HepG2 (cell line): ENCODE results near the gene TAF3. TPM values are rescaled to one million over a fixed set of nuclear protein-coding genes. Genes with fewer than 3 reads are reported as not detected.

Experiments
- CEBPG ChIP-seq: IDR thresholded peaks from 2 replicates; pipeline ENCODE4 v1.6.1; 2016
- FOXK2 ChIP-seq: fragments of 450-650 bp; IDR thresholded peaks from 2 replicates; pipeline ENCODE4 v1.6.1; 2016
- KAT2B ChIP-seq: fragments of 150-350 bp; IDR thresholded peaks from 2 replicates; pipeline ENCODE4 v1.6.1; 2014; ENCODE audit warnings: low read depth, low read length, borderline replicate concordance
- MAFK ChIP-seq, 2 experiments: IDR thresholded peaks in 1 of 2; conservative IDR thresholded peaks in 1 of 2; 2 replicates each; pipeline ENCODE4 v1.6.1; 2011; ENCODE audit warnings: improper control_type of control experiment in 2 of 2, low read length in 2 of 2
- SOX13 ChIP-seq, 3 experiments: fragments of 450-650 bp in 1 of 3; sonication (generic) in 1 of 3; formaldehyde crosslinking in 1 of 3; IDR thresholded peaks in 2 of 3; conservative IDR thresholded peaks in 1 of 3; 2 replicates each; pipeline versions ENCODE4 v1.5.0 to v1.6.1; 2016 to 2020; ENCODE audit warnings: antibody characterized with exemption in 1 of 3, mild to moderate bottlenecking in 1 of 3, missing compliant biosample characterization in 1 of 3, missing genetic modification reagents in 1 of 3, moderate library complexity in 1 of 3
- SOX6 ChIP-seq, 2 experiments: fragments of 450-650 bp in 1 of 2; sonication (generic) in 1 of 2; formaldehyde crosslinking in 1 of 2; IDR thresholded peaks; 2 replicates each; pipeline versions ENCODE4 v1.4.0 to v1.6.1; 2017 to 2020; ENCODE audit warnings: antibody characterized with exemption in 1 of 2, mild to moderate bottlenecking in 1 of 2, missing genetic modification reagents in 1 of 2
- ZNF263 ChIP-seq: sonication (generic); formaldehyde crosslinking; IDR thresholded peaks from 2 replicates; pipeline ENCODE4 v1.4.0; 2020; ENCODE audit warnings: missing genetic modification reagents
- ZNF451 ChIP-seq: sonication (generic); formaldehyde crosslinking; IDR thresholded peaks from 2 replicates; pipeline ENCODE4 v1.5.0; 2020; ENCODE audit warnings: mild to moderate bottlenecking, missing genetic modification reagents
- ZNF614 ChIP-seq: IDR thresholded peaks from 2 replicates; pipeline ENCODE4 v1.6.1; 2018; ENCODE audit warnings: missing biosample characterization, missing genetic modification reagents, inconsistent platforms, borderline replicate concordance
- ZNF629 ChIP-seq: sonication (generic); formaldehyde crosslinking; conservative IDR thresholded peaks from 2 replicates; pipeline ENCODE4 v1.5.0; 2020; ENCODE audit warnings: missing genetic modification reagents
- polyA plus RNA-seq, 8 experiments: library from polyadenylated mRNA; depleted of rRNA in 3 of 8; stranded (reverse) in 7 of 8; unstranded in 1 of 8; fragments of >200 nt; fragmentation: Illumina TruSeq in 4 of 8; extraction: Trizol in 4 of 8; gene quantifications; 2 replicates each; pipeline versions ENCODE4 v1.2.1 to v1.2.3, GENCODE V29; 2011 to 2016; ENCODE audit warnings: low read depth in 4 of 8, missing spikeins in 1 of 8, mixed read lengths in 1 of 8; ENCODE audit not compliant: insufficient read depth in 1 of 8
- total RNA-seq, 5 experiments: library from RNA; depleted of rRNA; stranded (reverse); fragments of >200 nt; fragmentation: Illumina TruSeq; extraction: Trizol; gene quantifications; 2 replicates each; pipeline ENCODE4 v1.2.3, GENCODE V29; 2016; ENCODE audit warnings: low read depth in 1 of 5
- TF ChIP-seq, protein P1 (sequence below): sonication (generic); formaldehyde crosslinking; IDR thresholded peaks from 2 replicates; pipeline ENCODE4 v1.5.0; 2020; ENCODE audit warnings: missing genetic modification reagents, mild to moderate bottlenecking, borderline replicate concordance
- TF ChIP-seq, protein P2 (sequence below): sonication (generic); formaldehyde crosslinking; conservative IDR thresholded peaks from 2 replicates; pipeline ENCODE4 v1.8.1; 2023; ENCODE audit warnings: missing genetic modification reagents
- TF ChIP-seq, protein P3 (sequence below): sonication (generic); formaldehyde crosslinking; IDR thresholded peaks from 2 replicates; pipeline ENCODE4 v1.8.1; 2023; ENCODE audit warnings: mild to moderate bottlenecking, inconsistent platforms, moderate library complexity, missing genetic modification reagents, borderline replicate concordance
- TF ChIP-seq, protein P4 (sequence below): sonication (generic); formaldehyde crosslinking; conservative IDR thresholded peaks from 2 replicates; pipeline ENCODE4 v1.8.0; 2022; ENCODE audit warnings: missing genetic modification reagents
- TF ChIP-seq, protein P5 (sequence below): sonication (generic); formaldehyde crosslinking; IDR thresholded peaks from 2 replicates; pipeline ENCODE4 v1.9.0; 2021; ENCODE audit warnings: missing genetic modification reagents, mild to moderate bottlenecking, borderline replicate concordance
- TF ChIP-seq, protein P6 (sequence below): sonication (generic); formaldehyde crosslinking; conservative IDR thresholded peaks from 2 replicates; pipeline ENCODE4 v1.4.0; 2020; ENCODE audit warnings: mild to moderate bottlenecking, missing genetic modification reagents, moderate library complexity
- TF ChIP-seq, protein P7 (sequence below): sonication (generic); formaldehyde crosslinking; IDR thresholded peaks from 2 replicates; pipeline ENCODE4 v1.5.1; 2020; ENCODE audit warnings: mild to moderate bottlenecking, missing genetic modification reagents, moderate library complexity

Gene TAF3
- total and polyA plus RNA-seq, 2 of the 13 experiments (the other 11 are each of a cell fraction or from before 2014, with no cell fraction given) = 1.7 to 2.9 TPM

DNA sequence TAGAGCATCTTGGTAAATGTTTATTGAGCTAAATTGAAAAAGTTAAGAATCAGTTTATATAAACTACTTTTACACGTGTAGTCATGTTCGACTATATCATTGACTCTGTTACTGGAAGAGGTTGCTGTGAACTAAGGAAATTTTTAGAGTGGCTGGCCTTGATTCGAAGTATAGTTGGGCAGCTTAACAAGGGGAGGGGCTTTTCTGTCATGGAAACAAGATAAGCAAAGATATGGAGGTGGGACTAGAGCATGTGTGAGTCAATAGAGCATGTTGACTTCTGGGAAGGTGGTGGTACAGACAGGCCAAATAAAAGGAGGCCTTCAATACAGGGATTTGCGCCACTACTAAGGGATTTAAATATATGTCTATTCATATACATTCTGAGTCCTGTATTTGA lies 22.7 kb upstream of the TAF3 start (continued):
- TF ChIP-seq, protein P1, sequence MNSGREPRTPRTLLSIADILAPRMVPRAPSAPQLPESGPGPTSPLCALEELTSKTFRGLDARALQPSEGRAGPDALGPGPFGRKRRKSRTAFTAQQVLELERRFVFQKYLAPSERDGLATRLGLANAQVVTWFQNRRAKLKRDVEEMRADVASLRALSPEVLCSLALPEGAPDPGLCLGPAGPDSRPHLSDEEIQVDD (CRISPR knock-in tag) = no peak
- TF ChIP-seq SOX13 (IDR thresholded peaks at IDR 0.05) (no peak), SOX13 (CRISPR knock-in tag; conservative IDR thresholded peaks at IDR 0.05 in 1 of 2, IDR thresholded peaks at IDR 0.05 in 1 of 2) (peak in 1 of 2 experiments; percentile 78; a peak in 2 of 4 replicates), KAT2B (no peak), MAFK (conservative IDR thresholded peaks at IDR 0.05 in 1 of 2, IDR thresholded peaks at IDR 0.05 in 1 of 2; ENCODE audit: low read length in 2 of 2) (no peak), ZNF629 (CRISPR knock-in tag) (no peak), ZNF263 (CRISPR knock-in tag) (no peak), FOXK2 (peak; percentile 84), ZNF451 (CRISPR knock-in tag) (no peak), CEBPG (CRISPR knock-in tag) (0 out of 2 replicates have a peak, but pooled peaks have one; percentile 29), SOX6 (IDR thresholded peaks at IDR 0.05) (no peak), SOX6 (CRISPR knock-in tag; IDR thresholded peaks at IDR 0.05) (0 out of 2 replicates have a peak, but pooled peaks have one; percentile 24), ZNF614 (CRISPR knock-in tag) (0 out of 2 replicates have a peak, but pooled peaks have one; percentile 24)
- TF ChIP-seq, protein P2, sequence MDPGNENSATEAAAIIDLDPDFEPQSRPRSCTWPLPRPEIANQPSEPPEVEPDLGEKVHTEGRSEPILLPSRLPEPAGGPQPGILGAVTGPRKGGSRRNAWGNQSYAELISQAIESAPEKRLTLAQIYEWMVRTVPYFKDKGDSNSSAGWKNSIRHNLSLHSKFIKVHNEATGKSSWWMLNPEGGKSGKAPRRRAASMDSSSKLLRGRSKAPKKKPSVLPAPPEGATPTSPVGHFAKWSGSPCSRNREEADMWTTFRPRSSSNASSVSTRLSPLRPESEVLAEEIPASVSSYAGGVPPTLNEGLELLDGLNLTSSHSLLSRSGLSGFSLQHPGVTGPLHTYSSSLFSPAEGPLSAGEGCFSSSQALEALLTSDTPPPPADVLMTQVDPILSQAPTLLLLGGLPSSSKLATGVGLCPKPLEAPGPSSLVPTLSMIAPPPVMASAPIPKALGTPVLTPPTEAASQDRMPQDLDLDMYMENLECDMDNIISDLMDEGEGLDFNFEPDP (CRISPR knock-in tag) = no peak
- TF ChIP-seq, protein P3, sequence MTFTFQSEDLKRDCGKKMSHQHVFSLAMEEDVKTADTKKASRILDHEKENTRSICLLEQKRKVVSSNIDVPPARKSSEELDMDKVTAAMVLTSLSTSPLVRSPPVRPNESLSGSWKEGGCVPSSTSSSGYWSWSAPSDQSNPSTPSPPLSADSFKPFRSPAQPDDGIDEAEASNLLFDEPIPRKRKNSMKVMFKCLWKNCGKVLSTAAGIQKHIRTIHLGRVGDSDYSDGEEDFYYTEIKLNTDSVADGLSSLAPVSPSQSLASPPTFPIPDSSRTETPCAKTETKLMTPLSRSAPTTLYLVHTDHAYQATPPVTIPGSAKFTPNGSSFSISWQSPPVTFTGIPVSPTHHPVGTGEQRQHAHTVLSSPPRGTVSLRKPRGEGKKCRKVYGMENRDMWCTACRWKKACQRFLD (CRISPR knock-in tag) = no peak
- TF ChIP-seq, protein P4, sequence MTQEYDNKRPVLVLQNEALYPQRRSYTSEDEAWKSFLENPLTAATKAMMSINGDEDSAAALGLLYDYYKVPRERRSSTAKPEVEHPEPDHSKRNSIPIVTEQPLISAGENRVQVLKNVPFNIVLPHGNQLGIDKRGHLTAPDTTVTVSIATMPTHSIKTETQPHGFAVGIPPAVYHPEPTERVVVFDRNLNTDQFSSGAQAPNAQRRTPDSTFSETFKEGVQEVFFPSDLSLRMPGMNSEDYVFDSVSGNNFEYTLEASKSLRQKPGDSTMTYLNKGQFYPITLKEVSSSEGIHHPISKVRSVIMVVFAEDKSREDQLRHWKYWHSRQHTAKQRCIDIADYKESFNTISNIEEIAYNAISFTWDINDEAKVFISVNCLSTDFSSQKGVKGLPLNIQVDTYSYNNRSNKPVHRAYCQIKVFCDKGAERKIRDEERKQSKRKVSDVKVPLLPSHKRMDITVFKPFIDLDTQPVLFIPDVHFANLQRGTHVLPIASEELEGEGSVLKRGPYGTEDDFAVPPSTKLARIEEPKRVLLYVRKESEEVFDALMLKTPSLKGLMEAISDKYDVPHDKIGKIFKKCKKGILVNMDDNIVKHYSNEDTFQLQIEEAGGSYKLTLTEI (CRISPR knock-in tag) = no peak
- TF ChIP-seq, protein P5, sequence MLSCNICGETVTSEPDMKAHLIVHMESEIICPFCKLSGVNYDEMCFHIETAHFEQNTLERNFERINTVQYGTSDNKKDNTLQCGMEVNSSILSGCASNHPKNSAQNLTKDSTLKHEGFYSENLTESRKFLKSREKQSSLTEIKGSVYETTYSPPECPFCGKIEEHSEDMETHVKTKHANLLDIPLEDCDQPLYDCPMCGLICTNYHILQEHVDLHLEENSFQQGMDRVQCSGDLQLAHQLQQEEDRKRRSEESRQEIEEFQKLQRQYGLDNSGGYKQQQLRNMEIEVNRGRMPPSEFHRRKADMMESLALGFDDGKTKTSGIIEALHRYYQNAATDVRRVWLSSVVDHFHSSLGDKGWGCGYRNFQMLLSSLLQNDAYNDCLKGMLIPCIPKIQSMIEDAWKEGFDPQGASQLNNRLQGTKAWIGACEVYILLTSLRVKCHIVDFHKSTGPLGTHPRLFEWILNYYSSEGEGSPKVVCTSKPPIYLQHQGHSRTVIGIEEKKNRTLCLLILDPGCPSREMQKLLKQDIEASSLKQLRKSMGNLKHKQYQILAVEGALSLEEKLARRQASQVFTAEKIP (CRISPR knock-in tag) = no peak
- TF ChIP-seq, protein P6, sequence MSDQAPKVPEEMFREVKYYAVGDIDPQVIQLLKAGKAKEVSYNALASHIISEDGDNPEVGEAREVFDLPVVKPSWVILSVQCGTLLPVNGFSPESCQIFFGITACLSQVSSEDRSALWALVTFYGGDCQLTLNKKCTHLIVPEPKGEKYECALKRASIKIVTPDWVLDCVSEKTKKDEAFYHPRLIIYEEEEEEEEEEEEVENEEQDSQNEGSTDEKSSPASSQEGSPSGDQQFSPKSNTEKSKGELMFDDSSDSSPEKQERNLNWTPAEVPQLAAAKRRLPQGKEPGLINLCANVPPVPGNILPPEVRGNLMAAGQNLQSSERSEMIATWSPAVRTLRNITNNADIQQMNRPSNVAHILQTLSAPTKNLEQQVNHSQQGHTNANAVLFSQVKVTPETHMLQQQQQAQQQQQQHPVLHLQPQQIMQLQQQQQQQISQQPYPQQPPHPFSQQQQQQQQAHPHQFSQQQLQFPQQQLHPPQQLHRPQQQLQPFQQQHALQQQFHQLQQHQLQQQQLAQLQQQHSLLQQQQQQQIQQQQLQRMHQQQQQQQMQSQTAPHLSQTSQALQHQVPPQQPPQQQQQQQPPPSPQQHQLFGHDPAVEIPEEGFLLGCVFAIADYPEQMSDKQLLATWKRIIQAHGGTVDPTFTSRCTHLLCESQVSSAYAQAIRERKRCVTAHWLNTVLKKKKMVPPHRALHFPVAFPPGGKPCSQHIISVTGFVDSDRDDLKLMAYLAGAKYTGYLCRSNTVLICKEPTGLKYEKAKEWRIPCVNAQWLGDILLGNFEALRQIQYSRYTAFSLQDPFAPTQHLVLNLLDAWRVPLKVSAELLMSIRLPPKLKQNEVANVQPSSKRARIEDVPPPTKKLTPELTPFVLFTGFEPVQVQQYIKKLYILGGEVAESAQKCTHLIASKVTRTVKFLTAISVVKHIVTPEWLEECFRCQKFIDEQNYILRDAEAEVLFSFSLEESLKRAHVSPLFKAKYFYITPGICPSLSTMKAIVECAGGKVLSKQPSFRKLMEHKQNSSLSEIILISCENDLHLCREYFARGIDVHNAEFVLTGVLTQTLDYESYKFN (CRISPR knock-in tag) = 0 out of 2 replicates have a peak, but pooled peaks have one; percentile 39
- TF ChIP-seq, protein P7, sequence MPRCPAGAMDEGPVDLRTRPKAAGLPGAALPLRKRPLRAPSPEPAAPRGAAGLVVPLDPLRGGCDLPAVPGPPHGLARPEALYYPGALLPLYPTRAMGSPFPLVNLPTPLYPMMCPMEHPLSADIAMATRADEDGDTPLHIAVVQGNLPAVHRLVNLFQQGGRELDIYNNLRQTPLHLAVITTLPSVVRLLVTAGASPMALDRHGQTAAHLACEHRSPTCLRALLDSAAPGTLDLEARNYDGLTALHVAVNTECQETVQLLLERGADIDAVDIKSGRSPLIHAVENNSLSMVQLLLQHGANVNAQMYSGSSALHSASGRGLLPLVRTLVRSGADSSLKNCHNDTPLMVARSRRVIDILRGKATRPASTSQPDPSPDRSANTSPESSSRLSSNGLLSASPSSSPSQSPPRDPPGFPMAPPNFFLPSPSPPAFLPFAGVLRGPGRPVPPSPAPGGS = no peak
